IPS DF 6.9 (cell line): ENCODE results near the gene RGS7.

ENCODE experiments used
- DNase-seq: peaks from one replicate; pipeline ENCODE4 v3.0.0-alpha.2; 2013; ENCODE audit warnings: low read depth, low spot score
- H3K27ac ChIP-seq: one replicate; pipeline ENCODE4 v1.5.1; 2013; ENCODE audit warnings: low read length, control low read depth
- H3K27me3 ChIP-seq: 2 replicates; pipeline ENCODE4 v1.6.1; 2013; ENCODE audit warnings: mild to moderate bottlenecking, low read length; ENCODE audit not compliant: control insufficient read depth, insufficient read depth
- H3K36me3 ChIP-seq: 2 replicates; pipeline ENCODE4 v1.6.1; 2013; ENCODE audit warnings: low read length; ENCODE audit not compliant: control insufficient read depth, insufficient read depth
- H3K4me1 ChIP-seq: 2 replicates; pipeline ENCODE4 v1.6.1; 2013; ENCODE audit warnings: low read length; ENCODE audit not compliant: control insufficient read depth, insufficient read depth
- H3K4me3 ChIP-seq: 2 replicates; pipeline ENCODE4 v1.5.1; 2013; ENCODE audit warnings: mild to moderate bottlenecking, low read length
- H3K9me3 ChIP-seq: 2 replicates; pipeline ENCODE4 v1.6.1; 2013; ENCODE audit warnings: low read length, inconsistent platforms; ENCODE audit not compliant: control insufficient read depth, insufficient read depth
- WGBS: extraction: QIAGEN DNeasy Blood & Tissue Kit; methylation state at CpG from one replicate; pipeline ENCODE4 v1.1.7; 2013; ENCODE audit warnings: mixed read lengths, missing lambda C conversion rate; ENCODE audit not compliant: insufficient read length, insufficient coverage; 5-methylcytosine and 5-hydroxymethylcytosine counted together

RGS7 gene

GRCh38 chr1:241274693-241275092 is 82.3 kb downstream of the RGS7 start:
- DNase-seq = no peak
- no peaks in the 10 kb centered on the region for H3K9me3 ChIP-seq
- no peak overlapping the region for H3K27ac ChIP-seq
- H3K4me3 ChIP-seq = no peak overlapping the region
- no peaks in the 10 kb centered on the region for H3K36me3 ChIP-seq
- H3K4me1 ChIP-seq = no peaks in the 10 kb centered on the region
- peaks cover 1% of the 10 kb centered on the region; the same call in 1 of the 2 replicates for H3K27me3 ChIP-seq
- no CpG with 5 or more reads among the region's 4 CpGs for WGBS

GRCh38 chr1:241272828-241273227 is 84.2 kb downstream of the RGS7 start:
- Histone ChIP-seq H3K4me1 (no peaks in the 10 kb centered on the region), H3K27me3 (peaks cover 1% of the 10 kb centered on the region; the same call in 1 of the 2 replicates), H3K4me3 (no peak overlapping the region), H3K36me3 (no peaks in the 10 kb centered on the region), H3K9me3 (no peaks in the 10 kb centered on the region), H3K27ac (no peak overlapping the region)
- DNase-seq = no peak

GRCh38 chr1:241271427-241271826 is 85.6 kb downstream of the RGS7 start:
- WGBS = no CpG with 5 or more reads among the region's 1 CpG

GRCh38 chr1:241270016-241270415 is 87.0 kb downstream of the RGS7 start:
- Histone ChIP-seq H3K27me3 (peaks cover 1% of the 10 kb centered on the region; the same call in 1 of the 2 replicates), H3K27ac (no peak overlapping the region), H3K4me1 (no peaks in the 10 kb centered on the region), H3K9me3 (no peaks in the 10 kb centered on the region), H3K36me3 (no peaks in the 10 kb centered on the region), H3K4me3 (no peak overlapping the region)
- DNase-seq = no peak
- WGBS = no CpG with 5 or more reads among the region's 2 CpGs

More at GRCh38 chr1:241271427-241271826, 85.6 kb downstream of the RGS7 start:
- H3K27me3 ChIP-seq = peaks cover 1% of the 10 kb centered on the region; the same call in 1 of the 2 replicates
- H3K4me1 ChIP-seq = no peaks in the 10 kb centered on the region
- H3K9me3 ChIP-seq = no peaks in the 10 kb centered on the region
- H3K27ac ChIP-seq = no peak overlapping the region
- H3K4me3 ChIP-seq = no peak overlapping the region
- no peak for DNase-seq
- no peaks in the 10 kb centered on the region for H3K36me3 ChIP-seq

- Histone ChIP-seq H3K9me3 (no peaks in the 10 kb centered on the region), H3K27me3 (peaks cover 1% of the 10 kb centered on the region; the same call in 1 of the 2 replicates), H3K36me3 (no peaks in the 10 kb centered on the region), H3K4me1 (no peaks in the 10 kb centered on the region), H3K4me3 (no peak overlapping the region), H3K27ac (no peak overlapping the region)
- no CpG with 5 or more reads among the region's 9 CpGs for WGBS
- peak; percentile 5 for DNase-seq
Measured at GRCh38 chr1:241269116-241269515, 87.9 kb downstream of the RGS7 start.

GRCh38 chr1:241266121-241266520 is 90.9 kb downstream of the RGS7 start:
- Histone ChIP-seq H3K4me3 (no peak overlapping the region), H3K27me3 (no peaks in the 10 kb centered on the region), H3K27ac (no peak overlapping the region), H3K9me3 (no peaks in the 10 kb centered on the region), H3K36me3 (no peaks in the 10 kb centered on the region), H3K4me1 (no peaks in the 10 kb centered on the region)
- no peak for DNase-seq
- no CpG with 5 or more reads among the region's 2 CpGs for WGBS

- Histone ChIP-seq H3K36me3 (no peaks in the 10 kb centered on the region), H3K27me3 (no peaks in the 10 kb centered on the region), H3K9me3 (no peaks in the 10 kb centered on the region), H3K4me3 (no peak overlapping the region), H3K4me1 (no peaks in the 10 kb centered on the region), H3K27ac (no peak overlapping the region)
- no peak for DNase-seq
- no CpG with 5 or more reads among the region's 2 CpGs for WGBS
Measured at GRCh38 chr1:241265428-241265827, 91.6 kb downstream of the RGS7 start.

- no CpG with 5 or more reads among the region's 3 CpGs for WGBS
- H3K27me3 ChIP-seq = no peaks in the 10 kb centered on the region
- no peaks in the 10 kb centered on the region for H3K36me3 ChIP-seq
- no peaks in the 10 kb centered on the region for H3K9me3 ChIP-seq
- no peak for DNase-seq
- no peak overlapping the region for H3K4me3 ChIP-seq
- no peak overlapping the region for H3K27ac ChIP-seq
- H3K4me1 ChIP-seq = no peaks in the 10 kb centered on the region
Measured at GRCh38 chr1:241263346-241263745, 93.7 kb downstream of the RGS7 start.

GRCh38 chr1:241253471-241253870 is 103.5 kb downstream of the RGS7 start:
- Histone ChIP-seq H3K27ac (no peak overlapping the region), H3K9me3 (no peaks in the 10 kb centered on the region), H3K27me3 (no peaks in the 10 kb centered on the region), H3K36me3 (no peaks in the 10 kb centered on the region), H3K4me1 (no peaks in the 10 kb centered on the region), H3K4me3 (no peak overlapping the region)
- no peak for DNase-seq
- no CpG with 5 or more reads among the region's 2 CpGs for WGBS

GRCh38 chr1:241250465-241250864 is 106.5 kb downstream of the RGS7 start:
- no peaks in the 10 kb centered on the region for H3K36me3 ChIP-seq
- no CpG with 5 or more reads among the region's 1 CpG for WGBS
- peaks cover 2% of the 10 kb centered on the region; the same call in 1 of the 2 replicates for H3K4me1 ChIP-seq
- no peak overlapping the region for H3K27ac ChIP-seq
- no peaks in the 10 kb centered on the region for H3K9me3 ChIP-seq
- H3K27me3 ChIP-seq = no peaks in the 10 kb centered on the region
- no peak for DNase-seq
- no peak overlapping the region for H3K4me3 ChIP-seq

- Histone ChIP-seq H3K4me3 (no peak overlapping the region), H3K9me3 (no peaks in the 10 kb centered on the region), H3K36me3 (no peaks in the 10 kb centered on the region), H3K27me3 (no peaks in the 10 kb centered on the region), H3K27ac (no peak overlapping the region), H3K4me1 (no peaks in the 10 kb centered on the region)
- no CpG with 5 or more reads among the region's 5 CpGs for WGBS
- DNase-seq = no peak
Measured at GRCh38 chr1:241240069-241240468, 116.9 kb downstream of the RGS7 start.
